Central memory CD8-positive, alpha-beta T cell (primary cell): ENCODE results near the gene JOSD1.

Experiments used
- ATAC-seq: fragments of 150-1000 bp; cut with Tn5 transposase; replicated peaks from 2 replicates; pipeline ENCODE4 v1.10.0; 2022; ENCODE audit warnings: mild to moderate bottlenecking, moderate FRiP score, moderate number of reproducible peaks; ENCODE audit not compliant: poor library complexity, severe bottlenecking; ENCODE audit errors: extremely low read depth
- DNase-seq, 2 donors: peaks; one replicate each; pipeline ENCODE4 v3.0.0; 2021; ENCODE audit warnings: low spot score in 2 of 2
- H3K27ac Mint-ChIP-seq: one replicate; pipeline ENCODE4 v1.8.0; 2022; ENCODE audit warnings: low read depth, mild to moderate bottlenecking, moderate library complexity, mixed read lengths
- H3K27me3 Mint-ChIP-seq: one replicate; pipeline ENCODE4 v1.8.0; 2022; ENCODE audit warnings: mixed read lengths
- H3K36me3 Mint-ChIP-seq: one replicate; pipeline ENCODE4 v1.8.0; 2022; ENCODE audit warnings: mild to moderate bottlenecking, moderate library complexity, mixed read lengths; ENCODE audit not compliant: insufficient read depth
- H3K4me1 Mint-ChIP-seq: one replicate; pipeline ENCODE4 v1.8.0; 2022; ENCODE audit warnings: mixed read lengths
- H3K4me3 Mint-ChIP-seq: one replicate; pipeline ENCODE4 v1.8.0; 2022; ENCODE audit warnings: mild to moderate bottlenecking, moderate library complexity, mixed read lengths
- H3K9me3 Mint-ChIP-seq: one replicate; pipeline ENCODE4 v1.8.0; 2022; ENCODE audit warnings: mixed read lengths

Gene JOSD1

DNA sequence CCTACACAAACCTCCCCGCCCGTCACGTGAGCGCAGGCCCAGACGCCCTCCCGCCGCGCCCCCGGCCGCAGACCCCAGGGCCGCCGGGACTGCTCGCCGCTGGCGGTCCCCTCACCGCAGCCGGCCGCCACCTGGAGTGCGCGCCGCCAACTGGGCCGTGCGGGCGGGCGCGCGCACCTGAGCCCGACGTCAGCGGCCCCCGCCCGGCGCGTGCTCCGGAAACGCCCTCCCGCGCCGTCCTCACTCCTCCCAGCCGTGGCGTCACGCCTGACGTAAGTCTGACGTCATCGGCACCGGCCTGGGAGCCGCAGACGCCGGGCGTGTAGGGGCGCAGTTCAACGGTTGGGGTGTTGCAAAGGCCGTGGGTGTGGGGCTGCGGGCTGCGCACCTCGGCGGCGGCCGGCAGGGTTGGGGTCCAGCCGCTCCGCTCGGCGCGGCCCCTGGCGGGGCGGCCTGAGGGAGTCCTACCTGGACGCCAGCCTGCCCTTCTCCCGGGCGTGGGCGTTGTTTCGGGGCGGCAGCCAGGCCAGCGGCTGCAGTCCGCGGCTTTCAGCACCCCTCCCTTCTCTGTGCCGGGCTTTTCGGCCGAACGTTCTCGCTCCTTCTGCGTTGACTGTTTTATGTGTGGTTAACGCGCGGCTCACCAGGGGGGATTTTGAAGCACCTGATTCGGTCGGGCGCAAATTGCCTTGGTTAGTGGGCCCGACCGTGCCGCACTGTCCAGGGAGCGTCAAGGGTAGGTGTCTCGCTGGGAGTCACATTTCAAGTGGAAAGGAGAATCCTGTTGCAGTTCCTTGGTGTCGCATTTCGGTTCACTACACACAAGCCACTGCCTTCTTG lies at the start of gene JOSD1:
Gene JOSD1 (minus strand): TSS at position 155 of the 840 bp plus-strand sequence. CDS start 956 bp downstream, outside the sequence.
- DNase-seq (peak; percentile 99), ATAC-seq (peak; percentile 40)
- peak within 1 kb of the TSS; percentile 87 for H3K4me3 Mint-ChIP-seq
- H3K4me1 Mint-ChIP-seq: peaks cover 55% of the 10 kb centered on the region
- H3K27me3 Mint-ChIP-seq: no peaks in the 10 kb centered on the region
- H3K9me3 Mint-ChIP-seq: no peaks in the 10 kb centered on the region
- peaks cover 33% of the 10 kb centered on the region for H3K36me3 Mint-ChIP-seq
- peak within 1 kb of the TSS; percentile 99 for H3K27ac Mint-ChIP-seq

- DNase-seq (no peak), ATAC-seq (no peak)
- Mint-ChIP-seq H3K27me3 (no peaks in the 10 kb centered on the region), H3K27ac (peak overlapping the region; percentile 93), H3K4me3 (peak overlapping the region; percentile 98), H3K9me3 (no peaks in the 10 kb centered on the region), H3K4me1 (peaks cover 53% of the 10 kb centered on the region), H3K36me3 (peaks cover 92% of the 10 kb centered on the region)
Observed at GRCh38 chr22:38750104-38750503, 49.4 kb upstream of the JOSD1 start.

DNA sequence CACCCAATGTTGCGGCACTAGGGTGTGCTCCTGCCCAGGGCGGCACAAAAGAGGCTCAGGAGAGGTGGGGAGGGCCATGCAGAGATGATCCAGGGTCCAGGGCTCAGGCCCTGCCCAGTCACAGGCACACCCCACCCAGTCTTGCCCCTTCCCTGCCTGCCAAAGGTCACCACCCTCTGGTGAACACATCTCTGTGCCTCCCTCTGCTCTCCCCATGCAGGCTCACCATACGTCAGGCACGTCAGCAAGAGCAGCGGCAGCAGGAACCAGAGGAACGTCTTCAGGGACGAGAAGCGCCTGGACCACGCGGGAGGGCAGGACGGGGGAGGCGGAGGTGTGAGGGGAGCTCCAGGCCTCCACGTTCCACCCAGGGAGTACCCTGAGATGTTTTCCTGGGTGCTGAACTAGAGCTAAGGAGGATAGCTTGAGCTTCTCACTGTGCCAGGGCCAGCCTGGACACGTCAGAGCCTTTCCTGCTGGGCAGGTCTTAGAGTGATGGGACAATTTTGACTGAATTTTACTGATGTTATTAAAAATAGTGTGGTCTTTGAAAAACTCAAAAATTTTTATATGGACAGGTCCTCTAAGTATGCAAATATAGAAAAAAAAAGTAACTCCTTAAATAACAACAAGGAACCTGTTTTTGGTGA lies 47.9 kb upstream of the JOSD1 start:
- peaks cover 45% of the 10 kb centered on the region for H3K4me1 Mint-ChIP-seq
- peaks cover 96% of the 10 kb centered on the region for H3K36me3 Mint-ChIP-seq
- no peak for DNase-seq
- no peaks in the 10 kb centered on the region for H3K27me3 Mint-ChIP-seq
- no peak for ATAC-seq
- H3K27ac Mint-ChIP-seq: peak overlapping the region; percentile 93
- no peaks in the 10 kb centered on the region for H3K9me3 Mint-ChIP-seq
- H3K4me3 Mint-ChIP-seq: peak overlapping the region; percentile 37

DNA sequence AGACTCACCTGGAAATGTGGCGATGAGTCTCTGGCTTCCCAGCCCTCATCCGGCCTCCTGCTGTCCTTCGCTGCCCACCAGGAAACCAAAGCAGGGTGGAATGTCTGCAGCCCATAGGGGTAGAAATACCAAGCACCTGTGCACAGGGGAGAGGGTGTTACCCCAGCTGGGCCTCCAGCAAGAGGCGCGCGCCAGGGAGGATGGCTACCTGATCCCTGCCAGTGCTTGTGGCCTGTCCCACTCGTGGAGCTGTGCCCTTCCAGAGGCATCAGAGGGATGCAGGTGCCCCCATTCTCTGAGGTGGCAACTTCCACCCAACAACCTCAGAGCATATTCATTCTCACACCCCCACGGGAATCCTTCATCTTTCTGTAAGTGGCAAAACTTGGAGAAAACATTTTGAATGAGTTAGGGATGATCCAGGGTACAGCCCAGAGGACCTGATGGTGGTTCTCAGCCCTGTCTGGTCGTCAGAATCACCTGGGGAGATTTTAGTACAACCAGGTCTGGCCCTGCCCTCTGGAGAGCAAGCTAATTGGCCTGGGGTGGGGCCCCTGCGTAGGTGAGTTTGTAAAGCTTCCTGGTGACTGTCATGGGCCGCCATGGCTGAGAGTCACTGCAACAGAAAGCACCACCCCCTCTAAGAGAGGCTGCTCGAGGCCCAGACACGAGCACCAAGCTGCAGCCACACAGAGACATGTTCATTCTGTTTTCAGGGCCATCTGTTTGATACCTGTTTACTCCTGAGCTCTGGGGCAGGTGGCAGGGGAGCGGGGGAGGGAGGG lies 45.1 kb upstream of the JOSD1 start:
- DNase-seq (no peak), ATAC-seq (no peak)
- Mint-ChIP-seq H3K4me3 (no peak overlapping the region), H3K27me3 (no peaks in the 10 kb centered on the region), H3K27ac (no peak overlapping the region), H3K9me3 (no peaks in the 10 kb centered on the region), H3K36me3 (peaks cover 97% of the 10 kb centered on the region), H3K4me1 (peaks cover 18% of the 10 kb centered on the region)

DNA sequence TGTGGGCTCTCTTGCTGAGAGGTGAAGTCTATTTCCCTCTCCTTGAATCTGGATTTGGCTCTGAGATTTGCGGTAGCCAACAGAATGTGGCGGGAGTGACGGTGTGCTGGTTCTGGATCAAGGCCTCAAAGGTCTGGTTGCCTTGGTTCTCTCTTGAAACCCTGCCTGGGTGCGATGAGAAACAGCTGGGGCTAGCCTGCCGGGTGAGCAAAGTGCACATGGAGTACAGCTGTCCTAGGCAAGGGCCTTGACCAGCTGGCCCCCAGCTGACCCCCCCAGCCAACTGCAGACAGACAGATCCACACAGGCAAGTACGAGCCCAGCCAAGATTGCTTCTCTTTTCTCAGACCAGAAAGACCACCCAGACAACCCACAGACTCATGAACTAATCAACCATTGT lies 44.2 kb upstream of the JOSD1 start:
- Mint-ChIP-seq H3K27me3 (no peaks in the 10 kb centered on the region), H3K36me3 (peaks cover 92% of the 10 kb centered on the region), H3K4me3 (no peak overlapping the region), H3K4me1 (peaks cover 11% of the 10 kb centered on the region), H3K27ac (no peak overlapping the region), H3K9me3 (no peaks in the 10 kb centered on the region)
- ATAC-seq: no peak
- DNase-seq: no peak

DNA sequence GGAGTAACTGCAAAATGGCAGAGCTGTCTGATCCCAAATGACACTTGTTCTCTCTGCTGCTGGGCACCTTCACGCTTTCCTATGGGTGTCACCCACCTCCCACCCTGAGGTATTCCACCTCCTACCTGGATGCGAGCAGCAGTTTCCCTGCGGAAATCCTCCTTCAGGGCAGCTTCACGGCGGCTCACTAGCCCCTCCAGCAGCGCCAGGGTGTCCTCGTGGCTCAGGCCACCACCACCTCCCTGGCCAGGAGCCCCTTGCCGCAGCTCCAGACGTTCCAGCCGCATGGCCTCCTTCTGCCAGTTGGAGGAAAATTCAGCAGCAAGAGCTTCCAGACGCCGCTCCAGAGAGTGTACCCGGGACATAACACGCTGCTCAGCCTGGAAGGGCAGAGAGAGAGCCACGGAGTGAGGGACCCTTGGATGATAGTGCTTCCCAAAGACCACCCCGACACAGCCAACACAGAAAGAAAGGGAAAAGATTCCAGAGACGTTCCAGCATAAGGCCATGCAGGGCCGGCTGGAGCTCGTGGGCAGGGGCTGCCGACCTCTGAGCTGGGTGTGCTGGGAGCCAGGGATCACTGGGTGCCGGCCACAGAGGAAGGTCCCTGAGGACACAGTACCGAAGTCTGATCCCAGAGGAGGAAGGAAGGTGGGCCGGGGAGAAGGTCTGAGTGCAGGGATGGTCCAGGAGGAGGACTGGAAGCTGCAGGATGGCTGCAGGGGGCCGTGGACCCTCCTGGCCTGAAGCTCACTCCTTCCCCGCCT lies 41.6 kb upstream of the JOSD1 start:
- no peak for DNase-seq
- Mint-ChIP-seq H3K4me3 (no peak overlapping the region), H3K36me3 (peaks cover 89% of the 10 kb centered on the region), H3K4me1 (peaks cover 12% of the 10 kb centered on the region), H3K27ac (peak overlapping the region; percentile 79), H3K27me3 (no peaks in the 10 kb centered on the region), H3K9me3 (no peaks in the 10 kb centered on the region)
- ATAC-seq: no peak

DNA sequence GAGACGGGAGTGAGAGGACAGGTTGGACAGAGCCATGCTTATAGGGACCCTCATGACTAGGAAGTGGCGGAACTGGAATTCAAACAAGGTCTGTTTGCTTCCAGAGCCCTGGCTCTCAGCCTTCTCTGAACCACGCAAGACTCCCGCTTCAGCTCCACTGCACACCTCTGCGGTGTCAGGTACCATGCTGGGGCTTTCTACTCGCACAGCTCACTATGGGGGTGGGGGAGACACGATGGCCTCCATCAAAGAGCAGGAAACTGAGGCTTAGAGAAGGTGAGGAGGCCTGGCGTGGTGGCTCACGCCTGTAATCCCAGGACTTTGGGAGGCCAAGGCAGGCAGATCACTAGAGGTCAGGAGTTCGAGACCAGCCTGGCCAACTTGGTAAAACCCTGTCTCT lies 40.8 kb upstream of the JOSD1 start:
- Mint-ChIP-seq H3K27me3 (no peaks in the 10 kb centered on the region), H3K9me3 (no peaks in the 10 kb centered on the region), H3K4me1 (peaks cover 20% of the 10 kb centered on the region), H3K36me3 (peaks cover 90% of the 10 kb centered on the region), H3K27ac (peak overlapping the region; percentile 79), H3K4me3 (no peak overlapping the region)
- DNase-seq: no peak
- ATAC-seq: no peak

DNA sequence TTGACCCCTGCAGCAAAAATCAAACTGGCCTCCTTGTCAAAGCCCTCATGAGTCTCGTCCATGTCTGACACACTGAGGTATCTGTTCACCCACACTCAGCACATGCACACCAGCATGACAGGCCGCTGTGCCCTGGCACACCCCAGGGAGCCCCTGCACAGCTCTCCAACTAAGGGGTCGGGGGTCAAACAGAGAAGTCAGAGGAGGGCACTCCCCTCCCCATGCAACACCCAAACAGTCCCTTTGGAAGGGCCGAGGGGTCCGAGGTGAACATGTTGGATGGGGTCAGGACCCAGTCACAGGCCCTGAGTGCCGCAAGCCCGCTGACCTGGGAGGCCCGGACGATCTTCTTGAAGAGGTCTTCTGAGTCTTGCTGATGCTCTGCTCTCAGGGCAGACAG lies 40.4 kb upstream of the JOSD1 start:
- Mint-ChIP-seq H3K27me3 (no peaks in the 10 kb centered on the region), H3K4me1 (peaks cover 24% of the 10 kb centered on the region), H3K36me3 (peaks cover 89% of the 10 kb centered on the region), H3K27ac (peak overlapping the region; percentile 79), H3K4me3 (no peak overlapping the region), H3K9me3 (no peaks in the 10 kb centered on the region)
- ATAC-seq (no peak), DNase-seq (no peak)

GRCh38 chr22:38740754-38741153 lies 40.0 kb upstream of the JOSD1 start:
- no peak overlapping the region for H3K4me3 Mint-ChIP-seq
- H3K36me3 Mint-ChIP-seq: peaks cover 86% of the 10 kb centered on the region
- H3K4me1 Mint-ChIP-seq: peaks cover 27% of the 10 kb centered on the region
- H3K9me3 Mint-ChIP-seq: no peaks in the 10 kb centered on the region
- no peaks in the 10 kb centered on the region for H3K27me3 Mint-ChIP-seq
- no peak for ATAC-seq
- no peak for DNase-seq
- H3K27ac Mint-ChIP-seq: no peak overlapping the region

DNA sequence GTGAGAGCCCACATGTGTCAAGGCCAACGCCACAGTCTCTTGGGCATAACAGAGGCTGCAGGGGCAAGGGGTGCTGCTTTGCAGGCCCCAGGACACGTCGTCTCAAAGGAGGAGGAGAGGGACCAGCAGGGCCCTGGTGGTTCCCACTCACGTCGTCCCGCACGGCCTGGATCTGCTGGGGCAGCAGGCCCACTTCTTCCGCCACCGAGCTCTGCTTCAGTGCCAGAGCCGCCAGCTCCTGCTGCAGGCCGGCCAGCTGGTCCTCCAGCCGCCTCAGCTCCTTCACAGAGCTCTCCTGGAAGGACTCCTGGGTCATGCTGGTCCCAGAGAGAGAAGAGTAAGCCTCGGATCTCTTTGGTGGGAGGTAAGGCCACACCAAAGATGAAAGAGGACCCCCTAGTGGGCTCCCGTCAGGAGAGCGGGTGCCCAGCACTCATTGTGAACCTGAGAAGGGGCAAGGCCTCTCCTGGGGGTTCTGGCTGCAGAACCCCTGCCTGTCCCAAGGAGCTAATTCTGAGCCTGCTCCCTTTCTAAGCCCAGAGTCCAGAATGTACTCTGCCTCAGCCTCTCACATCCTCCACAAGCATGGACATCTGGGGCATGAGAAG lies 39.5 kb upstream of the JOSD1 start:
- peak overlapping the region; percentile 25 for H3K27ac Mint-ChIP-seq

DNA sequence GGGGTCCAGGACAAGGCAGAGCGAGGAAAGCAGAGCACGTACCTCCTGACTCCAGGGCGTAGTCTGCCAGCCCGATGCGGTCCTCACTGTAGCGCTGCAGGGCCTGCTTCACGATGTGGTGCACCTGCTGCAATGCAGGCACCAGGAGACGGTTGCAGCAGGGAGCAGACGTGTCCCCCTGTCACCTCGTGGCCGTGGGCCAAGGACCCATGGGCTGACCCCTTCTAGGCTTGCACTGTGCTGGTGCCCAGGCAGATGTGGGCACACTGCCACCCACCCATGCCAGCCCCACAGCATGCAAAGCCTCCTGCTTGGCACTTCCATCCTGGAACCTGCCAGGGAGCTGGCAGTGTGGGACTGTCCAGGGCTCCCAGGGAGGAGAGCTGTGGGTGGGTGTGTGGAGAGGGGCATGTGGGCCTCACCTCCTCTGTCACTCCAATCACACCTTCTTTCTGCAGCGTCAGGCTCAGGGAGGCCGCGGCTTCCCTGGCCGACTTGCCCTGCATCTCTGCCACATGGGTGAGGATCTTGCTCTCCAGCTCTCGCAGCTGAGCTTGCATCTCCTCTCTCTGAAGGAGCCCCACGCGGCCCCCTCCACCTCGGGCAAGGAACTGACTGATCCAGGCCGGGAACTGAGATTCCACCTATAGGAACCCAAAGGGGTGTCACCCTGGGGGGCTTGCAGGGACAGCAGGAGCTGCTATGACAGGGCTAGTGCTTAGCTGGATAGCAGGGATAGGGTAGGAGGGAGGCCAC lies 38.7 kb upstream of the JOSD1 start:
- peaks cover 37% of the 10 kb centered on the region for H3K4me1 Mint-ChIP-seq
- H3K4me3 Mint-ChIP-seq: no peak overlapping the region
- no peaks in the 10 kb centered on the region for H3K9me3 Mint-ChIP-seq
- no peak for ATAC-seq
- H3K36me3 Mint-ChIP-seq: peaks cover 81% of the 10 kb centered on the region
- H3K27ac Mint-ChIP-seq: peak overlapping the region; percentile 25
- no peak for DNase-seq
- H3K27me3 Mint-ChIP-seq: no peaks in the 10 kb centered on the region

More for the DNA sequence above, 39.5 kb upstream of the JOSD1 start:
- Mint-ChIP-seq H3K4me1 (peaks cover 29% of the 10 kb centered on the region), H3K4me3 (no peak overlapping the region), H3K9me3 (no peaks in the 10 kb centered on the region), H3K27me3 (no peaks in the 10 kb centered on the region), H3K36me3 (peaks cover 83% of the 10 kb centered on the region)
- DNase-seq (no peak), ATAC-seq (no peak)
